ENCODE results near the gene KLK8.

KLK8 gene

GRCh38 chr19:51001515-51001914 lies at the start of gene KLK8:
Gene KLK8 (minus strand): TSS chr19:51001604. CDS start chr19:51001167, 437 bp downstream.
- peaks cover 6% of the 10 kb centered on the region for H3K4me1 ChIP-seq (ENCODE audit: insufficient read depth, insufficient read length)
- peak within 1 kb of the TSS; percentile 81 for H3K9ac ChIP-seq (ENCODE audit: insufficient read length, low read depth)
- TF ChIP-seq ZNF274 (IDR thresholded peaks at IDR 0.05; ENCODE audit: low read depth, low read length) (no peak), SUZ12 (IDR thresholded peaks at IDR 0.05; ENCODE audit: extremely low read depth, insufficient read depth, insufficient read length) (no peak), YY1 (IDR thresholded peaks at IDR 0.05; ENCODE audit: insufficient read depth, insufficient read length) (no peak)
- H3K36me3 ChIP-seq (ENCODE audit: insufficient read depth, insufficient read length, low read length) = no peaks in the 10 kb centered on the region
- DNase-seq (ENCODE audit: low read depth, low spot score) = no peak
- no peaks in the 10 kb centered on the region for H3K27me3 ChIP-seq (ENCODE audit: insufficient read depth, insufficient read length)
- peak within 1 kb of the TSS; percentile 72 for H3K4me3 ChIP-seq (ENCODE audit: insufficient read length, low read depth)
- H3K9me3 ChIP-seq (ENCODE audit: insufficient read depth, low read length) = no peaks in the 10 kb centered on the region

- no peak overlapping the region for H3K9ac ChIP-seq (ENCODE audit: insufficient read length, low read depth)
- no peak overlapping the region for H3K4me3 ChIP-seq (ENCODE audit: insufficient read length, low read depth)
- TF ChIP-seq YY1 (IDR thresholded peaks at IDR 0.05; ENCODE audit: insufficient read depth, insufficient read length) = no peak
- no peak for TF ChIP-seq SUZ12 (IDR thresholded peaks at IDR 0.05; ENCODE audit: extremely low read depth, insufficient read depth, insufficient read length)
- no peak for TF ChIP-seq ZNF274 (IDR thresholded peaks at IDR 0.05; ENCODE audit: low read depth, low read length)
- H3K27me3 ChIP-seq (ENCODE audit: insufficient read depth, insufficient read length) = no peaks in the 10 kb centered on the region
- no peaks in the 10 kb centered on the region for H3K9me3 ChIP-seq (ENCODE audit: insufficient read depth, low read length)
- H3K36me3 ChIP-seq (ENCODE audit: insufficient read depth, insufficient read length, low read length) = no peaks in the 10 kb centered on the region
- no peaks in the 10 kb centered on the region for H3K4me1 ChIP-seq (ENCODE audit: insufficient read depth, insufficient read length)
- DNase-seq (ENCODE audit: low read depth, low spot score) = no peak
Measured at GRCh38 chr19:51047031-51047335, 45.6 kb upstream of the KLK8 start.

DNA sequence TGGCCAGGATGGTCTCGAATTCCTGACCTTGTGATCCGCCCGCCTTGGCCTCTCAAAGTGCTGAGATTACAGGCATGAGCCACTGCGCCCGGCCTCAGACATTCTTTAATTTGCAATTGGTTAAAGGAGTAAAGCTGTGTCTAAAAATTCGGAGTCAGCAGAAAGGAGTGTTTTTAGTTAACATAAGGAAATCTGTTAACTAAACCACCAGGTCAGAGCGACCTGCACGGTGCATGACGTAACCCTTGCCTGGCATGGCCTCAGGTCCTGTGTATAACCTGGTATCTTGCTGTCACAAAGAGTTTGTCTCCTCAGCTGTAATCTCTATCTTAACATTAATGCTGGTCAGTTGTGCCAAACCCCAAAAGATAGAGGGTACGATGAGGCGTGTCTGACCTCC lies 42.9 kb upstream of the KLK8 start:
- no peak overlapping the region for H3K4me3 ChIP-seq (ENCODE audit: insufficient read length, low read depth)
- no peaks in the 10 kb centered on the region for H3K9me3 ChIP-seq (ENCODE audit: insufficient read depth, low read length)
- no peak overlapping the region for H3K9ac ChIP-seq (ENCODE audit: insufficient read length, low read depth)
- H3K36me3 ChIP-seq (ENCODE audit: insufficient read depth, insufficient read length, low read length) = no peaks in the 10 kb centered on the region
- no peak for DNase-seq (ENCODE audit: low read depth, low spot score)
- H3K4me1 ChIP-seq (ENCODE audit: insufficient read depth, insufficient read length) = no peaks in the 10 kb centered on the region
- TF ChIP-seq YY1 (IDR thresholded peaks at IDR 0.05; ENCODE audit: insufficient read depth, insufficient read length) (no peak), SUZ12 (IDR thresholded peaks at IDR 0.05; ENCODE audit: extremely low read depth, insufficient read depth, insufficient read length) (no peak), ZNF274 (IDR thresholded peaks at IDR 0.05; ENCODE audit: low read depth, low read length) (no peak)
- H3K27me3 ChIP-seq (ENCODE audit: insufficient read depth, insufficient read length) = no peaks in the 10 kb centered on the region

- no peaks in the 10 kb centered on the region for H3K4me1 ChIP-seq (ENCODE audit: insufficient read depth, insufficient read length)
- H3K4me3 ChIP-seq (ENCODE audit: insufficient read length, low read depth) = no peak overlapping the region
- TF ChIP-seq SUZ12 (IDR thresholded peaks at IDR 0.05; ENCODE audit: extremely low read depth, insufficient read depth, insufficient read length) = no peak
- TF ChIP-seq ZNF274 (IDR thresholded peaks at IDR 0.05; ENCODE audit: low read depth, low read length) = no peak
- no peak for TF ChIP-seq YY1 (IDR thresholded peaks at IDR 0.05; ENCODE audit: insufficient read depth, insufficient read length)
- H3K27me3 ChIP-seq (ENCODE audit: insufficient read depth, insufficient read length) = no peaks in the 10 kb centered on the region
- no peak for DNase-seq (ENCODE audit: low read depth, low spot score)
- no peak overlapping the region for H3K9ac ChIP-seq (ENCODE audit: insufficient read length, low read depth)
- no peaks in the 10 kb centered on the region for H3K9me3 ChIP-seq (ENCODE audit: insufficient read depth, low read length)
- H3K36me3 ChIP-seq (ENCODE audit: insufficient read depth, insufficient read length, low read length) = no peaks in the 10 kb centered on the region
Measured at GRCh38 chr19:51043497-51043896, 42.1 kb upstream of the KLK8 start.

- Histone ChIP-seq H3K4me3 (ENCODE audit: insufficient read length, low read depth) (no peak overlapping the region), H3K36me3 (ENCODE audit: insufficient read depth, insufficient read length, low read length) (no peaks in the 10 kb centered on the region), H3K4me1 (ENCODE audit: insufficient read depth, insufficient read length) (no peaks in the 10 kb centered on the region), H3K9me3 (ENCODE audit: insufficient read depth, low read length) (no peaks in the 10 kb centered on the region), H3K9ac (ENCODE audit: insufficient read length, low read depth) (no peak overlapping the region), H3K27me3 (ENCODE audit: insufficient read depth, insufficient read length) (no peaks in the 10 kb centered on the region)
- TF ChIP-seq ZNF274 (IDR thresholded peaks at IDR 0.05; ENCODE audit: low read depth, low read length) = no peak
- DNase-seq (ENCODE audit: low read depth, low spot score) = no peak
Measured at GRCh38 chr19:51040151-51040550, 38.7 kb upstream of the KLK8 start.

DNA sequence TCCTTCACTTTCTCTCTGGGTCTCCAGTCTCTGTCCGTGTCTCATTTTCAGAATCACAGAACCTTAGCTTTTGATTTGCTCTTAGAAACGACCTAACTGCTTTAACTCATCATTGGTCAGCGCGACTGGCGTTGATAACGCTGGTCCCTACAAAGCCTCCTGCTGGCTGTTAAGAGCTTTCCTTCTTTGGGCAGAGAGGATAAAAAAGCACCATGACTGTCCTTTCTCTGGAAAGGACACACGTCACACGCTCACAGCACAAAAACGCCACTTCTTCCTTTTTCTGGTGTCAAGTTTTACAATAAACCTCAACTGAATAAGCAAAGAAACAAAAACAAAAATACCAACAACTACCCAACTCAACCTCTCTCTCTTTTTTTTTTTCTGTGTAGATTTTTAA lies 35.1 kb upstream of the KLK8 start:
- no peak overlapping the region for H3K4me3 ChIP-seq (ENCODE audit: insufficient read length, low read depth)
- no peaks in the 10 kb centered on the region for H3K9me3 ChIP-seq (ENCODE audit: insufficient read depth, low read length)
- H3K4me1 ChIP-seq (ENCODE audit: insufficient read depth, insufficient read length) = no peaks in the 10 kb centered on the region
- H3K27me3 ChIP-seq (ENCODE audit: insufficient read depth, insufficient read length) = no peaks in the 10 kb centered on the region
- no peak overlapping the region for H3K9ac ChIP-seq (ENCODE audit: insufficient read length, low read depth)
- DNase-seq (ENCODE audit: low read depth, low spot score) = no peak
- H3K36me3 ChIP-seq (ENCODE audit: insufficient read depth, insufficient read length, low read length) = no peaks in the 10 kb centered on the region
- TF ChIP-seq YY1 (IDR thresholded peaks at IDR 0.05; ENCODE audit: insufficient read depth, insufficient read length) = no peak
- TF ChIP-seq ZNF274 (IDR thresholded peaks at IDR 0.05; ENCODE audit: low read depth, low read length) = no peak
- no peak for TF ChIP-seq SUZ12 (IDR thresholded peaks at IDR 0.05; ENCODE audit: extremely low read depth, insufficient read depth, insufficient read length)

- TF ChIP-seq SUZ12 (IDR thresholded peaks at IDR 0.05; ENCODE audit: extremely low read depth, insufficient read depth, insufficient read length) (no peak), YY1 (IDR thresholded peaks at IDR 0.05; ENCODE audit: insufficient read depth, insufficient read length) (no peak), ZNF274 (IDR thresholded peaks at IDR 0.05; ENCODE audit: low read depth, low read length) (no peak)
Measured at GRCh38 chr19:51034704-51035103, 33.3 kb upstream of the KLK8 start, which contains the start of gene KLK12. Gene KLK12 (minus strand): TSS chr19:51035002. CDS start chr19:51034621, 381 bp downstream.

DNA sequence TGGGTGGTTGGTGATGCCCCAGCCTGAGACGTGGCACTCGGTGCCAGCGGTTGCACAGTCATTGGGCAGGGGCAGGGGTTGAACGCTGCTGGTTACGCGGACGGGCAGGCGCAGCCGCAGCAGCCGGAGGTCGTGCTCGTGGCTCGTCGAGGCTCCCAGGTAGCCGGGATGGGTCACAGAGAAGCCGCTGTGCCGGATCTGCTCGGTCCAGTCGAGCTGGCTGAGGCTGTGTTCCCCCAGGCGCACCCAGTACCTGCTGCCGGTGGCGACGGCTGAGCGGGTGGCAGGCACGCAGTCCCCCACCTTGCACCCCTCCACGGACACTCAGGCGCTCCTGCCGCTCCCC lies 30.4 kb upstream of the KLK8 start:
- H3K36me3 ChIP-seq (ENCODE audit: insufficient read depth, insufficient read length, low read length) = no peaks in the 10 kb centered on the region
- DNase-seq (ENCODE audit: low read depth, low spot score) = no peak
- H3K27me3 ChIP-seq (ENCODE audit: insufficient read depth, insufficient read length) = no peaks in the 10 kb centered on the region
- TF ChIP-seq ZNF274 (IDR thresholded peaks at IDR 0.05; ENCODE audit: low read depth, low read length) = no peak
- TF ChIP-seq YY1 (IDR thresholded peaks at IDR 0.05; ENCODE audit: insufficient read depth, insufficient read length) = no peak
- TF ChIP-seq SUZ12 (IDR thresholded peaks at IDR 0.05; ENCODE audit: extremely low read depth, insufficient read depth, insufficient read length) = no peak
- H3K9ac ChIP-seq (ENCODE audit: insufficient read length, low read depth) = no peak overlapping the region
- H3K4me1 ChIP-seq (ENCODE audit: insufficient read depth, insufficient read length) = peaks cover 7% of the 10 kb centered on the region
- H3K4me3 ChIP-seq (ENCODE audit: insufficient read length, low read depth) = no peak overlapping the region
- no peaks in the 10 kb centered on the region for H3K9me3 ChIP-seq (ENCODE audit: insufficient read depth, low read length)

More at GRCh38 chr19:51034704-51035103, 33.3 kb upstream of the KLK8 start, which contains the start of gene KLK12:
- Histone ChIP-seq H3K9me3 (ENCODE audit: insufficient read depth, low read length) (no peaks in the 10 kb centered on the region), H3K9ac (ENCODE audit: insufficient read length, low read depth) (no peak within 1 kb of the TSS), H3K36me3 (ENCODE audit: insufficient read depth, insufficient read length, low read length) (no peaks in the 10 kb centered on the region), H3K4me3 (ENCODE audit: insufficient read length, low read depth) (no peak within 1 kb of the TSS), H3K4me1 (ENCODE audit: insufficient read depth, insufficient read length) (no peaks in the 10 kb centered on the region), H3K27me3 (ENCODE audit: insufficient read depth, insufficient read length) (no peaks in the 10 kb centered on the region)
- no peak for DNase-seq (ENCODE audit: low read depth, low spot score)
